Left lung (tissue), 10 donors: Measurements from ENCODE around the gene DCBLD2. TPM values are rescaled to one million over a fixed set of nuclear protein-coding genes. Genes with fewer than 3 reads are reported as not detected.

Source experiments
- ATAC-seq: fragments of 200-7000 bp; cut with Tn5 transposase; one replicate; pipeline ENCODE4 v1.9.1; 2020; ENCODE audit warnings: moderate library complexity
- DNase-seq, 4 donors: peaks; one replicate each; pipeline ENCODE4 v3.0.0-alpha.2; 2013 to 2020
- H3K27ac ChIP-seq, 2 donors: fragments of 200-600 bp; sonication (generic) in 1 of 2; one replicate each; pipeline versions ENCODE4 v1.5.0 to v1.8.0; 2020 to 2021
- H3K27me3 ChIP-seq, 2 donors: fragments of 200-600 bp; sonication (generic) in 1 of 2; one replicate each; pipeline versions ENCODE4 v1.5.0 to v1.8.0; 2020 to 2021
- H3K36me3 ChIP-seq, 2 donors: fragments of 200-600 bp; sonication (generic) in 1 of 2; one replicate each; pipeline versions ENCODE4 v1.5.0 to v1.8.0; 2020 to 2021
- H3K4me1 ChIP-seq, 2 donors: fragments of 200-600 bp; one replicate each; pipeline ENCODE4 v1.8.0; 2021
- H3K4me3 ChIP-seq, 2 donors: fragments of 200-600 bp; sonication (generic) in 1 of 2; one replicate each; pipeline versions ENCODE4 v1.5.0 to v1.8.0; 2020 to 2021; ENCODE audit warnings: mild to moderate bottlenecking in 1 of 2
- H3K9me3 ChIP-seq, 2 donors: fragments of 200-600 bp; sonication (generic) in 1 of 2; one replicate each; pipeline versions ENCODE4 v1.5.0 to v1.8.0; 2020 to 2021
- intact Hi-C, 2 donors: fragments of 100-400 bp; cut with DNase I; formaldehyde crosslinking; loops; one replicate each; pipeline versions ENCODE4 v1.11.2 to v1.14.2; 2022
- polyA plus RNA-seq, 6 donors: library from polyadenylated mRNA; unstranded; fragments of 120-200 nt; gene quantifications; one replicate each; pipeline ENCODE4 v1.2.1, GENCODE V29; 2013; ENCODE audit not compliant: insufficient read length in 6 of 6
- total RNA-seq, 2 donors: library from RNA; stranded (reverse); fragmentation: NEBNext Ultra II Directional; extraction: Animal tissue kit (Norgen Biotek cat#: 25700); gene quantifications; one replicate each; pipeline ENCODE4 v1.2.1, GENCODE V29; 2021
- TF ChIP-seq, protein P1 (sequence below), 2 donors: fragments of 200-600 bp; sonication (generic) in 1 of 2; IDR thresholded peaks; one replicate each; pipeline versions ENCODE4 v1.5.0 to v1.8.0; 2021; ENCODE audit warnings: antibody characterized with exemption in 2 of 2
- donor health status: DM: no; HTN: yes; CAD: no.
- donor health status: DM: no; HTN: no; CAD: no.

The DCBLD2 gene
- total and polyA plus RNA-seq, 8 donors, result 44.8 to 92.4 (median 69.3) TPM

- TF ChIP-seq, protein P1, sequence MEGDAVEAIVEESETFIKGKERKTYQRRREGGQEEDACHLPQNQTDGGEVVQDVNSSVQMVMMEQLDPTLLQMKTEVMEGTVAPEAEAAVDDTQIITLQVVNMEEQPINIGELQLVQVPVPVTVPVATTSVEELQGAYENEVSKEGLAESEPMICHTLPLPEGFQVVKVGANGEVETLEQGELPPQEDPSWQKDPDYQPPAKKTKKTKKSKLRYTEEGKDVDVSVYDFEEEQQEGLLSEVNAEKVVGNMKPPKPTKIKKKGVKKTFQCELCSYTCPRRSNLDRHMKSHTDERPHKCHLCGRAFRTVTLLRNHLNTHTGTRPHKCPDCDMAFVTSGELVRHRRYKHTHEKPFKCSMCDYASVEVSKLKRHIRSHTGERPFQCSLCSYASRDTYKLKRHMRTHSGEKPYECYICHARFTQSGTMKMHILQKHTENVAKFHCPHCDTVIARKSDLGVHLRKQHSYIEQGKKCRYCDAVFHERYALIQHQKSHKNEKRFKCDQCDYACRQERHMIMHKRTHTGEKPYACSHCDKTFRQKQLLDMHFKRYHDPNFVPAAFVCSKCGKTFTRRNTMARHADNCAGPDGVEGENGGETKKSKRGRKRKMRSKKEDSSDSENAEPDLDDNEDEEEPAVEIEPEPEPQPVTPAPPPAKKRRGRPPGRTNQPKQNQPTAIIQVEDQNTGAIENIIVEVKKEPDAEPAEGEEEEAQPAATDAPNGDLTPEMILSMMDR (IDR thresholded peaks at IDR 0.05), result no peak
- Histone ChIP-seq H3K36me3 (no peaks in the 10 kb centered on the region), H3K4me1 (no peaks in the 10 kb centered on the region), H3K27ac (no peak overlapping the region), H3K27me3 (no peaks in the 10 kb centered on the region), H3K4me3 (no peak overlapping the region), H3K9me3 (peaks cover 0 to 23% of the 10 kb centered on the region in 2 donors)
- DNase-seq (no peak), ATAC-seq (no peak)
- intact Hi-C loops, result no loop called here
Observed at GRCh38 chr3:98930413-98930812, 28.9 kb upstream of the DCBLD2 start.

GRCh38 chr3:98921957-98922356 is 20.5 kb upstream of the DCBLD2 start:
- Histone ChIP-seq H3K4me3 (no peak overlapping the region), H3K36me3 (no peaks in the 10 kb centered on the region), H3K27ac (no peak overlapping the region), H3K9me3 (no peaks in the 10 kb centered on the region), H3K27me3 (no peaks in the 10 kb centered on the region), H3K4me1 (no peaks in the 10 kb centered on the region)
- DNase-seq (no peak), ATAC-seq (peak; percentile 64)
- intact Hi-C loops, result no loop called here
- TF ChIP-seq, protein P1 (IDR thresholded peaks at IDR 0.05), result no peak

DNA sequence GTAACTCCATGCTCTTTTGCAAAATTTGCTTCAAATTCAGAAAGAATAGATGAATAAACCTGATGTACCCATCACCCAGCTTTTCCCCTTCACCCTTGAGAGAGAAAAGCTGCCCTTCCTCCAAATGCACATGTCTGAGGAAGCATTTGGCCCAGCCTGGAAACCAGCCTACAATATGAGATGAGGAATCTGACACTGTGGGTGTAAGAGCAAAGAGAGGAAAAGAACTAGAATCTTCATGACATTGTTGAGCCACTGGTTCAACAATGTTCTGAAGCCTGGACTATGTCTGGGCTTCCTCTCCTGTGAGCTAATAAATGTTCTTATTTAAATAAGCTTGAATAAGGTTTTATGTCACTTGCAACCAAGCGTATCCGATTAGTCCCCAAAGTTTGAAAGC is 18.7 kb upstream of the DCBLD2 start:
- intact Hi-C loops, result no loop called here
- Histone ChIP-seq H3K27me3 (no peaks in the 10 kb centered on the region), H3K27ac (no peak overlapping the region), H3K4me3 (no peak overlapping the region), H3K4me1 (no peaks in the 10 kb centered on the region), H3K9me3 (no peaks in the 10 kb centered on the region), H3K36me3 (no peaks in the 10 kb centered on the region)
- DNase-seq (no peak), ATAC-seq (no peak)
- TF ChIP-seq, protein P1 (IDR thresholded peaks at IDR 0.05), result no peak

DNA sequence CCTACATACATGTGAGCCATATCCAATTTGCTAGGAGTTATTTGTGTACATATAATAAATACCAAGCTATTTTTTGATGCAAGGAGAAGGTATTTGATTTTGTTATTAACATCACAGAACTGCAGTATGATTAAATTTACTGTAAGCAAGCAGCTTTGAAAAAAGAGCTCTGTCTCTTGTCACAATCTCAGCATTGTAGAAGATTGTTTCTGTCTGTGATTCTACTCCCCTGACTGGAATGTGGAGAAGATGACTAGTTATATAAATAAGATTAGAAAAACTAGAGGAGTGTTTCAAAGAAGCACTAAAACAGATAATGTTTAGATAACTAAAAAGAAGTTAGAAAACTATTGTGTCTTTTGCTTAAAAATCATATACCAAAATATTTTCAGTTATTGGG is 17.1 kb upstream of the DCBLD2 start:
- no peaks in the 10 kb centered on the region for H3K36me3 ChIP-seq
- no peaks in the 10 kb centered on the region for H3K4me1 ChIP-seq
- no peak overlapping the region for H3K27ac ChIP-seq
- TF ChIP-seq, protein P1 (IDR thresholded peaks at IDR 0.05), result no peak
- H3K4me3 ChIP-seq, result no peak overlapping the region
- intact Hi-C loops, result no loop called here
- ATAC-seq, result no peak
- DNase-seq, result no peak
- H3K27me3 ChIP-seq, result no peaks in the 10 kb centered on the region
- H3K9me3 ChIP-seq, result no peaks in the 10 kb centered on the region

- Histone ChIP-seq H3K9me3 (no peaks in the 10 kb centered on the region), H3K27me3 (no peaks in the 10 kb centered on the region), H3K4me3 (no peak overlapping the region), H3K36me3 (no peaks in the 10 kb centered on the region), H3K4me1 (no peaks in the 10 kb centered on the region), H3K27ac (no peak overlapping the region)
- DNase-seq, result no peak
- TF ChIP-seq, protein P1 (IDR thresholded peaks at IDR 0.05), result no peak
- intact Hi-C loops, result no loop called here
- no peak for ATAC-seq
Observed at GRCh38 chr3:98917608-98918007, 16.1 kb upstream of the DCBLD2 start.
